NT2/D1 (cell line): ENCODE measurements around the gene METRN.

ENCODE experiments used
- DNase-seq: peaks from one replicate; pipeline ENCODE4 v3.0.0-alpha.2; 2011; ENCODE audit warnings: low read depth, low spot score
- H3K27me3 ChIP-seq: 2 replicates; pipeline ENCODE4 v1.6.0; 2011; ENCODE audit warnings: mild to moderate bottlenecking; ENCODE audit not compliant: insufficient read length, insufficient read depth
- H3K36me3 ChIP-seq: 2 replicates; pipeline ENCODE4 v1.6.1; 2011; ENCODE audit warnings: mild to moderate bottlenecking, low read length, mixed read lengths; ENCODE audit not compliant: insufficient read depth, insufficient read length
- H3K4me1 ChIP-seq: 2 replicates; pipeline ENCODE4 v1.5.1; 2011; ENCODE audit not compliant: insufficient read depth, insufficient read length
- H3K4me3 ChIP-seq: 2 replicates; pipeline ENCODE4 v1.5.1; 2011; ENCODE audit warnings: low read depth; ENCODE audit not compliant: insufficient read length
- H3K9ac ChIP-seq: 2 replicates; pipeline ENCODE4 v1.6.0; 2011; ENCODE audit warnings: low read depth; ENCODE audit not compliant: insufficient read length
- H3K9me3 ChIP-seq: 2 replicates; pipeline ENCODE4 v1.5.1; 2011; ENCODE audit warnings: mild to moderate bottlenecking, low read length; ENCODE audit not compliant: insufficient read depth
- SUZ12 ChIP-seq: IDR thresholded peaks from 2 replicates; pipeline ENCODE4 v1.6.1; 2011; ENCODE audit not compliant: insufficient read length, insufficient read depth; ENCODE audit errors: extremely low read depth
- YY1 ChIP-seq: IDR thresholded peaks from 2 replicates; pipeline ENCODE4 v1.6.1; 2011; ENCODE audit not compliant: insufficient read length, insufficient read depth
- ZNF274 ChIP-seq: IDR thresholded peaks from 2 replicates; pipeline ENCODE4 v1.6.1; 2011; ENCODE audit warnings: mild to moderate bottlenecking, low read depth, low read length

METRN gene

DNA sequence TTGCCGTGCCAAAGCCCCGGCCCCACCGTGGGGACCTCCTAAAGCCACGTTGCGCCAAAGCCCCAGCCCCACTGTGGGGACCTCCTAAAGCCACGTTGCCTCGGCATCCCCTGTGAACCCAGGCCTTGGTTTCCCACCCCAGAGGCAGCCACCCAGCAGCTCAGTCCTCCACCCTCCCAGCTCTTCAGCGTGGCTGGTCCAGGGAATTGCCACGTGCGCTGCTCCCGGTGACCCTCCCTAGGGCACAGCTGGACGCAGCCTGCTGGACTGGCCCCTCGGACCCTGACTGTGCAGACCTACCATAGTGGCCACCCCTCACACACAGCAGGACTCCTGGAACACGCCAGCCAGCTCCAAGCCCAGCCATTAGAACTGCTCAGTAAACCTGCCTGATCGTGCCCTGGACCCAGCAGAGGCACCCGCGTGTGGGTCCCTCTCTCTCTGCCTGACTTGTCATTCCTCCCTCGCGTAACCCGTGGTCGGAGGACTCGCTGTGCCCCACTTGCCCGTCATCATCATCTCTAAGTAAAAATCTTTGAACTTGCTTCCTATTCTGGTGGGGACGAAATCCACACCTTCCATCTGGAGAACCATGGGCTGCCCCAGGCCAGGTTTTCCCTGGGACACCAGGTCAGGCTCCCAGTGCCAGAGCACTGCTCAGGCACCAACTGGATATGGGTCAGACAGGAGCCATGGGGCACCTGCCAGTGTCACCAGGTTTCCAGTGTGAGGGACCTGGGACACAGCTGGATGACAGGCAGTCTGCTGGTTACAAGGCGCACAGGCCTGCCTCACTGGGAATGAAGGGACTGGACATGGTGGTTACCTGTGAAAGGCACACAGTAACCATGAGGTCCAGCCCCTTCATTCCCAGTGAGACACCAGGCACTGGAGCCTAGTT lies 20.3 kb downstream of the METRN start:
- Histone ChIP-seq H3K9ac (no peak overlapping the region), H3K36me3 (peaks cover 83% of the 10 kb centered on the region), H3K4me3 (no peak overlapping the region), H3K27me3 (no peaks in the 10 kb centered on the region), H3K9me3 (no peaks in the 10 kb centered on the region), H3K4me1 (peaks cover 6% of the 10 kb centered on the region)
- TF ChIP-seq SUZ12 = no peak
- no peak for TF ChIP-seq YY1
- TF ChIP-seq ZNF274 = no peak
- DNase-seq = no peak

DNA sequence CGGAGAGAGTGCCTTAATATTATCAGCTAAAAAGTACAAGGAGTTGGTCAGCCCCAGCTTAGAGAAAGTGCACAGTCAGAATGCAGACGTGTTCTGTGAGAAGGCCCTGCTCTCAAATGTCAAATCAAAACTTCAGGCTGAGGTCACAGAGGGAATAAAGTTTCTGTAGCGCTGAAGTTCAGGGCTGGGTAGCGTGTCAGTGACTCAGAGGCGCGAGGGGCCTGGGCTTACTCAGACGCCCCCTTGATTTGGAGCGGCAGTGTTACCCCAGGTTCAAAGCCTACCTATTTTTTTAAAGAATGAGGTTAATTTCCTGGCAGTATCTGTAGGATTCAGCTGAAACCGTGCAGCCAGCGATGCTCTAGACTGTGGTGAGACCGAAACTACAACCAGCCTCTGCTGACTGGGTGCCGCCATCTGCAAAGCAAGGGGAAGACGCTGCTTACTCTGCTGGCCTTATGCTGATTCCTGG lies 21.1 kb downstream of the METRN start:
- no peak overlapping the region for H3K9ac ChIP-seq
- H3K36me3 ChIP-seq = peaks cover 75% of the 10 kb centered on the region
- H3K4me3 ChIP-seq = no peak overlapping the region
- H3K9me3 ChIP-seq = no peaks in the 10 kb centered on the region
- no peak for TF ChIP-seq YY1
- TF ChIP-seq SUZ12 = no peak
- no peak for TF ChIP-seq ZNF274
- H3K27me3 ChIP-seq = no peaks in the 10 kb centered on the region
- DNase-seq = no peak
- peaks cover 5% of the 10 kb centered on the region for H3K4me1 ChIP-seq

DNA sequence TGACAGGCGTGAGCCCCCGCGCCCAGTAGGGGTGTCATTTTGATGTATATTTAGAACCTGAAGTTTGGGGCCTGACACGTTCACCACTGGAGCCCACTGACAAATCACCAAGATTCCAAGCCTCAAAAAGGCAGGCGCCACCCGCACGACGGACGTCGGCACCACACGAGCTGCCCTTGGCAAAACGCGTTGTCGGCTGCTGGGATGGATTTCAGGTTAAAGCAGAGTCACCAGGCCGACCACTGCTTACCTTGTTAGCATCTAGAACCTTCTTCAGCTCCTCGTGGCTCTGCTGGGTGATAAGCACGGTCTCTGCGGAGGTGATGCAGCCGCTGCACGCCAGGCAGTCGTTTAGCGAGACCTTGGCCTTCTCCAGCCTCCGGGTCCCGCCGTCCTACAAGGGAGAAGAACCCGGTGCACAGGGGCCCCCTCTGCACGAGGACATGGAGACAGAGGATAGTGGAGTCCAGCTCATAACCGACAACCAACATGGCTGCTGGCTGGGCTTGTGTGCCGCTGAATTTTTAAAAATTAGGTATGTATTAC lies 22.1 kb downstream of the METRN start:
- no peak overlapping the region for H3K9ac ChIP-seq
- no peak for DNase-seq
- H3K36me3 ChIP-seq = peaks cover 67% of the 10 kb centered on the region
- H3K4me1 ChIP-seq = peaks cover 2% of the 10 kb centered on the region
- no peak overlapping the region for H3K4me3 ChIP-seq
- TF ChIP-seq ZNF274 (no peak), YY1 (no peak), SUZ12 (no peak)
- no peaks in the 10 kb centered on the region for H3K27me3 ChIP-seq
- H3K9me3 ChIP-seq = no peaks in the 10 kb centered on the region

DNA sequence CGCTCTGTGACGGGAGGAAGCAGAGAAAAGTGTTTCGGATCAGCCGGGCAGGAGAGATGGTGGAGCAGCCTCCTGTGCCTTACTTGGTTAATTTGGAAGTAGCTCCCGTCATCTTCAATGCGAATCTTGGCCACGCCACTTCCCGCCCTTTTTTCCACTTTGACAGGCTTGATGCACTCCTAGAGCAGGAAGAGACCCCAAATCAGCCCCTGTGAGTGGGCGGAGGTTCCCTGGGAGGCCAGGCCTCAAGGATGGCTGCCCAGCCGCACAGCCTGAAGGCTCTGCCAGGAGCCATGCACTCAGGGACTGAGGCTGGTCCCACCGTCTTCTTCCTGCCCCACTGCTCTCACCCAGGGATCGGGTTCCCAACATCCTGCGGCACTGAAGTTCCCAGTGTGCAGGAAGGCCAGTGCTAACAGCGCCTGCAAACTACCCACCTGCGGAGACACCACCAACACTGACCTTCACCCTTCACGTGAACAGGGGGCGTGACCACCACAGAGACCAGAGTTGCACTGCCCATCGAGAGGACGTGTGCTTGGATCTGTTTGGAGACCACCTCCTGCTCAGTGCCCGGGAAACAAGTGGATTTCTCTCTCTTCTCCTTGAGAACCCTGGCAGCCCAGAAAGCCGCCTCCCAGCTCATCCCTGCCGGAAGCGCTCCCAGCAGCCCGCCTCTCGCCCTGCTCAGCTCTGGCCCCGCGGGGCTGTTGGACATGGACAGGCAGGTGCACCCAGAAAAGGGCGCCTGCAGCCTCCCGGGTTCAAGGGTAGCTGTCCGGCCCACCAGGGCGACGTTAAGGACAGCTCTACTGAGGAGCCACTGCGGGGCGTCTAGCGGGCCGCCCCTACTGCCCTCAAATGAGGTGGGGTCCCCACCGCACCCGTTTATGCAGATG lies 24.9 kb downstream of the METRN start:
- Histone ChIP-seq H3K9me3 (no peaks in the 10 kb centered on the region), H3K36me3 (peaks cover 40% of the 10 kb centered on the region)
- TF ChIP-seq ZNF274 (no peak), YY1 (no peak), SUZ12 (no peak)

DNA sequence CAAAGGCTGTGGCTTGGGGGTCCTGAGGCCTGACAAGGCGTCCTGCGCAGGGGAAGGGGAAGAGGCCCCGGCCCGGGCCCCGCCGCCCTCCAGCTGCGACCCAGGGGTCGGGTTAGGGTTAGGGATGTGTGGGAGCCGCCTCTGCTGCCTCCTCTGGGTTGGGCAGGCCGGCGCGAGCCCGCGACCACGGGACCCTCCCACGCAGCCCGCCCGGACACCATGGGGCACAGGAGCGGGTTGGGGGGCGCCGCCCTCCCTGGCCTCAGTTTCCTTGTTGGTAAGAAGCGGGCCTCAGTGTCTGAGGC lies 25.5 kb downstream of the METRN start:
- H3K9ac ChIP-seq = peak overlapping the region; percentile 97
- TF ChIP-seq YY1 (no peak), ZNF274 (no peak), SUZ12 (no peak)

More for the DNA sequence above, 24.9 kb downstream of the METRN start:
- no peaks in the 10 kb centered on the region for H3K27me3 ChIP-seq
- no peak for DNase-seq
- peak overlapping the region; percentile 87 for H3K4me3 ChIP-seq
- H3K9ac ChIP-seq = peak overlapping the region; percentile 97
- H3K4me1 ChIP-seq = peaks cover 2% of the 10 kb centered on the region

DNA sequence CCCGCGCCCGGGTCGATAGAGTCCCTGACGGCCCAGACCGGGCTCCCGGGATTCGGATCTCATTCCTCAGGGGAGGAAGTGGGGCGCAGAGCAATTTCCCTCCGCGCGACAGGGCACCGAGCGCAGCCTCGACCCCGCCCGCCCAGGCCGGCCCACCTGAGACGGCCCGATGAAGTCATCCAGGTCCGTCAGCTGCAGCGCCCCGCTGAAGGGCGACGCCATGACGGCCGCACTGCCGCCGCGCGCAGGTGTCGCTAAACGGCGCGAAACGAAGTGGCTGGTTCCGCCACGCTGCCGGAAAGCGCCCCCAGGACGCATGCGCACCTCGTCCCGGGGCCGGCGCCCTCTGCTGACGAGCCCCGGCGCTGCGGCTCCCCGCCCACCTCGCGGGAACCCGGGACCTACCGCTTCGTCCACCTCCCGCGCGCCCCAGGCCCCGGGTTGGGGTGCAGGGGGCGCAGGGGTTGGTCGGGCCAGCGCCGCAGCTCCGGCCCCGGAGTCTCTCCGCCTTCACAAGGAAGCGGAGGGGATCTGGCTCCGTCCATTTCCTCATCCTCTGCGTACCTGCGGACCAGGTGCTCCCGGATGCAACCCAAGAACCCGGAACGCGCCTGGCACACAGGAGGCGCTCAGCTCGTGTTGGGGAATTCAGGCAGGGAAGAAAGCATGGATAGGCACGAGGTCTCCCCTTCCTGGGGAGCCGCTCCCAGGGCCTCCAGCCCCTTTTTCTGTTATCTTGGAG lies 26.0 kb downstream of the METRN start, which contains the start of gene CIAO3:
CIAO3 (minus strand) TSS at position 234 of the 742 bp plus-strand sequence; CDS start at position 222, 12 bp downstream.
- Histone ChIP-seq H3K4me3 (peak within 1 kb of the TSS; percentile 87), H3K9me3 (no peaks in the 10 kb centered on the region), H3K36me3 (peaks cover 29% of the 10 kb centered on the region), H3K9ac (peak within 1 kb of the TSS; percentile 97), H3K4me1 (peaks cover 2% of the 10 kb centered on the region), H3K27me3 (no peaks in the 10 kb centered on the region)
- no peak for TF ChIP-seq SUZ12
- TF ChIP-seq ZNF274 = no peak
- TF ChIP-seq YY1 = peak; percentile 93
- DNase-seq = peak; percentile 90

More for the DNA sequence above, 25.5 kb downstream of the METRN start:
- DNase-seq = no peak
- peaks cover 34% of the 10 kb centered on the region for H3K36me3 ChIP-seq
- no peaks in the 10 kb centered on the region for H3K27me3 ChIP-seq
- H3K4me1 ChIP-seq = peaks cover 2% of the 10 kb centered on the region
- no peaks in the 10 kb centered on the region for H3K9me3 ChIP-seq
- peak overlapping the region; percentile 87 for H3K4me3 ChIP-seq
